G401.6 (cell line): ENCODE data around the gene WFDC2.
"Not testable (repeated sequence)": the region's sequence is repeated elsewhere in the genome, so short reads cannot be mapped to it uniquely, and the experiment has no call there.

ENCODE experiments used
- FAIRE-seq: peaks from 2 replicates; lab custom pipeline; 2012; peaks lifted over from hg19 to GRCh38; lab: Jason Lieb, UNC

WFDC2 gene

DNA sequence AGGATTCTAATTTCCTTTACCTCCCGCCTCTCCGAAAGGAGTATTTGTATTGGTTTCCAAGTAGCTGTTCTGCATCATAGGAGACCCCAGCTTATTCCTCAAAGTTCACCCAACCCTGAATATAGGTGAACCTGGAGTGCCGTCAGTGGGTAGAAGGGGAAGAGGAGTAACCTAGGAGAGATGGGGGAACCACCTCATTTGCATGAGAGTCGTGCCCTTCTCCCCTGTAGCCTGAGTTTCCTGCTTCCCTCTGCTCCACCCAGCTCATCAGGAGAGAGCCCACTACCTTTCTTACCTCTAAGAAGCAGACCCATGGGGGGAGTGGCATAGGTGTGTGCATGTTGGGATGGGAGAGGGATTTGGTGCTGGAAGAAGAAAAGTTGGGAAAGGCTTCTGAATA, 17.3 kb upstream of the WFDC2 start:
- no peak for FAIRE-seq

DNA sequence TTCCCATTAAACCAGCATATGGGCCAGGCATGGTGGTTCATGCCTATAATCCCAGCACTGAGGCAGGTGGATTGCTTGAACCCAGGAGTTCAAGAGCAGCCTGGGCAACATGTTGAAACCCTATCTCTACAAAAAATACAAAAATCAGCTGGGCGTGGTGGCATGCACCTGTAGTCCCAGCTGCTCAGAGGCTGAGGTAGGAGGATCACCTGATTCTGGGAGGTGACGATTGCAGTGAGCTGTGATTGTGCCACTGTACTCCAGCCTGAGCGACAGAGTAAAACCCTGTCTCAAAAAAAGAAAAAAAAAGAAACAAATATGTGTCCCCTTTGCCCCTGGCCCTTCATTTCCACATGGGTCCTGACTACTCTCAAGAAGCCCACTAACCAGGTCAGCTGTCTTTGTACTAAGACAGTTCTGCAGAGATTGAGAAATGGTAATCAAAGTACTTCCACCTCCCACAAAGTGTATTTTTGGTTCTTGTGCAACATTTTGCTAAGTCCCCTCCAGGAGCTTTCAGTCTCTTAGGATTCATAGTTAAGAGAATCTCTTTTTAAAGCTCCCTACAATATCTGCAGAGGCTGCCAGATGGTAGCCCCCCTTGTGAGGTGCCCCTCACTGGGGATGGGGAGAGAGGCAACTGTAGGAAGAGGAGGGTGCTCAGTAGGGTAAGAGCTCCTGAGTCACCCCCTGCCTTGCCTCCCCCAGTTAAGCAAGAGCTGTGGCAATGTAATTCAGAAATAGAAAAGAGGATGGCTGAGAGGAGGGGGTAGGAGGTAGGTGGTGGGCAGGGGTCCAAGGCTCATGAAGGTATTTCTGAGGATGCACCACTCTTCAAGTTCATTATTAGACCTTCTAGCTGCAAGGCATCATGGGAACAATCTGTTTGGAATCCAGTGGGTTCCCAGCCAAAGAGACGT, 16.5 kb upstream of the WFDC2 start:
- no peak for FAIRE-seq

DNA sequence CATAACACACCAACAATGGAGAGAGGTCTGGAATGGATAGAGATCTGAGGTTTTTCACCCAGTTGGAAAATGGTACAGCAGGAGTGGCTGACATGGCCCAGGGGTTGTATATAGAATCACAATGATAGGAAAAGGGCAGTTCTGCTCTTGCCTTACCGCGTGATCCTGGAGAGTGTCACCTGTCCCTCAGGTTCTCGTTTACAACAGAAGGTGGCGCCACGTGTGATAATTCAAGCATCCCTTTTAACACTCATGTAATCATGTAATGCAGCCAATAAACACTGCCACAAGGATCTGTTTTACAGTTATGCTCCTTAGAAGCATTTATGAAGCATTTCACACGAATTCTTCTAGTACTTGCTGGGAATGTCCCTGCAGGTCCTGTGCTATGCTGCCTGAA, 12.9 kb upstream of the WFDC2 start:
- no peak for FAIRE-seq

DNA sequence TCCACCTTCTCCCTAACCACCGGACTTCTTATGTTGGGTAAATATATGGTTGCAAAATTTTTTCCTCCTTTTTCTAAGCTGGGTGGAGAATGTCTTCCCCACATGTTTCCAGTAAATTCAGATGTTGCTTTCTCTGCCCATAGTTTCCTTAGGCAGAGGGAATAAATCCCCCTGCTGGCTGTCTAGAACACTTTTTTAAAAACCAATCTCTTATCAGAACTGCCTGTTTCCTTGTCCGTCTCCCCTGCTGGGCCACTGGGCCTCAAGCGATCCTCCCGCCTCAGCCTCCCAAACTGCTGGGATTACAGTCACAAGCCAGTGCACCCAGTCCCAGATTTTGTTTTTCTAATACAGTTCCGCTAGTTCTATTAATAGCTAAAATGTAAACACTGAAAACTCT, 9.9 kb upstream of the WFDC2 start:
- FAIRE-seq: no peak

DNA sequence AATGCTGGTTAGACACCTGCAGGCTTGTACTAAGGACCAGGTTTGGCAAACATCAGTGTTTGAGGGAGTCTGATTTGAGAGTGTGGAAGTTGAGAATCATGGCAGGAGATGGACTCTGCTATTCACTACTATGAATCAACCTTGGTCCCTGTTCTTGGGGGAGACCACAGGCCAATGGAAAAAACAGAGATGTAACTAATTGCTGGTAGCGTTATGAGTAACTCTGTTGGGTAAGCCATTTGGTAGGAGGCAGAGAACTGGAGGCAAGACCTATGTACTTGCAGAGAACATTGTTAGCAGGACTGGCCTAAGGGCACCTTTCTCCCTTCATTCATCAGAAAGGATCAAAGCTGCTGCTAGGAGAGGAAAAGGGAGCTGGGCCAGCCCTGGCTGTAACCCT, 8.3 kb upstream of the WFDC2 start:
- no peak for FAIRE-seq

DNA sequence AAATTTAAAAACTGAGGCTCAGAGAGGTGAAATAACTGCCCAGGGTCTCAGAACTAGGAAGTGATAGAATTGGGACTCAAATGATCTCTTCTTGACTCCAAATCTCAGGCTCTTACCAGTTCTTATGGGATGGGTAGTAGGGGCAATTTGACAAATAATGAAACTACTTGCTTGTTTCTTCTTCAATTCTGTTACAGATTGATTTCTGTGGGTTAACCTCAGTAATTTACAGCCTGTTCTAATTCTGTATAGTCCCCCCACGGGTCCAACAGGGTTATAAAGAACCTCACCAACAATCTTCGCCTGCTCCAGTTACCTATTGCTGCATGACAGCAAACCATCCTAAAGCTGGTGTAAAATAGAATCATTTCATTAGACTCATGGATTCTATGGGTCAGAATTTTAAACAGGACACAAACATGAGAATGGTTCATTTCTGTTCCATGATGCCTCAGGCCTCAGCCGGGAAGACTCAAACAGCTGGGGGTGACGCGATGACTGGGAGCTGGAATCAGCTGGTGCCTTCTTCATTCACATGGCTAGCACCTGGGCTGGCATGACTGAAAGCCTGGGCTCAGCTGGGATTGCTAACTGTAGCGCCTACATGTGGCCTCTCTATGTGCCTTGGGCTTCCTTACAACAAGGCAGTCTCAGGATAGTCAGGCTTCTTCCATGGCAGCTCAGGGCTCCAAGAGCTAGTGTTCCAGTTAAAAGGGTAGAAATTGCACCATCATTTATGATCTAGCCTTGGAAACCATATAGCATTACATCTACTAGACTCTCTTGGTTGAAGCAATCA, 6.6 kb upstream of the WFDC2 start:
- FAIRE-seq: no peak

DNA sequence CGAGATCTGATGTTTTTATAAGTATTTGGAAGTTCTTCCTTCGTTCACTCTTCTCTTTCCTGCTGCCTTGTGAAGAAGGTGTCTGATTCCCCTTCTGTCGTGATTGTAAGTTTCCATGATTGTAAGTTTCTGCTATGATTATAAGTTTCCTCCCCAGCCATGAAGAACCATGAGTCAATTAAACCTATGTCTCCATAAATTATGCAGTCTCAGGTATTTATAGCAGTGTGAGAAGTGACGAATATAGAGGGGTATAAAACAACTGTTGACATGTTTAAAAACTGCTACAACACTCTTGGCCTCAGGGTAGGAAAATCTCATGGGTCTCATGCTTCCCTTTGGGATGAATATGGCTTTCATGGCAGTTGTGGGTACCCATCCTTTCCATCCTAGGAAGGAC, 5.8 kb upstream of the WFDC2 start:
- no peak for FAIRE-seq

DNA sequence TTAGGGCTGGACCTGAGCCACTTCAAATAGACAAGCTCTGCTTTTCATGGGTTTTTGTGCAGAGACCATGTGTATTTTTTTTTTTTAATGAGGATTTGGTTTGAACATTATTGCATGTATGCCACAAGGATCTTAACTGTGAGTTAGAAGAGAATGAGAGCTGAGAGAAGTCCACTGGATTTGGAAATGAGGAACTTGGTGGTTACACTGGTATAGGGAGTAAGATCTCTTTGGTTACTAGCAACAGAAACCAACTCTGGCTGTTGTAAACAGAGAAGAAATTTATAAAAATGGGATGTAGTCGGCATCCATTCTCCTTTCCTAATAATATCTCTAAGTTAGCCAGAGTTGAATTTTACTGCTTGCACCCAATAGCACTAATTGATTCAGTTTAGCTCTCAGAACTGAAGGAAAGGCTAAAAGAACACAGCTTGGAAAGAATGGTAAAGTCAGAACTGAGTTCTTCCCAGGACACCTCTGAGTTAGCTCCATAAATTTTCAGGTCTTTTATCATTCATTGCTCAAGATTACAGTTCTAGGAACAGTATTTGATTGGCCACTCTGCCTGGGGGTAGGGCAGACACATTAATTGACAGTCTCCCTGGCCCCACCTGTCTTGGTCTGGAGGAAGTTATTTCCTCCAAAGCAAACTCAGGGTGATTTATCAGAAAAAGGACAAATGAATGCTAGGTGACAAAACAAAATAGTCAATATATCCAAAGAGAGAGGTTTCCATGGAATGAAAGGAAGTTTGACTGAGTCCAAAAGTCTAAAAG, 3.9 kb upstream of the WFDC2 start:
- no peak for FAIRE-seq

DNA sequence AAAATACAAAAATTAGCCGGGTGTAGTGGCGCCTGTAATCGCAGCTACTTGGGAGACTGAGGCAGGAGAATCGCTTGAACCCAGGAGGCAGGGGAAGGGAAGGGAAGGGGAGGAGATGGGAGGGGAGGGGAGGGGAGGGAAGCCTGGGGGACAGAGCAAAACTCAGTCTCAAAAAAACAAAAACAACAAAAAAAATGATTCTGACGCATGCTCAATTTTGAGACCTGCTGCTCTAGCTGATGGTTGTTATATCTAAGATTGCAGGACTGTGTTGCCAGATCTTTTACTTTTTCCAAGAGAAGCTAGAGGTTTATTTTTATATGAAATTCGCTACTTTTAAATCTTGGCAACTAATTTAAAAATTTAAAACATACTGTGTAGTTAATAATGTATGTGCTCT, 2.4 kb upstream of the WFDC2 start:
- no peak for FAIRE-seq

DNA sequence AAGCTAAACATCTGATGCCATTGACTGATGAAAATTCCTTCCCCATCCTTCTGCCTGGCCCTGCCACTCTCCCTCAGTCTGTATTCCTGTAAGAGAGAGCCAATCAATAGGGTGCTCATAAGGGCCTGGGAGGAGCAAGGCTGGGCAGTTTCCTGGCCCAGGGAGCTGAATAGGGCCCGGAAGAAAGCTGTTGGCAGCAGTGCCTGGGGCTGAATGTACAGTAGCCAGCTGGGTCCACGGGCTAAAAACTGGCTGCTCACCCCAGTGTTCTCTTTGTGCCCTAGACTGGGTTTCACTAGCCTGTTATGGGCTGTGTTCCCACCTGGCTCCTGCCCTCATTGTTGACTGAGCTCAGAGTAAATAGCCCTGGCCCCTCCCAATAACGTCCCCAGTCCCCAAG, 1.7 kb upstream of the WFDC2 start:
- FAIRE-seq: no peak

DNA sequence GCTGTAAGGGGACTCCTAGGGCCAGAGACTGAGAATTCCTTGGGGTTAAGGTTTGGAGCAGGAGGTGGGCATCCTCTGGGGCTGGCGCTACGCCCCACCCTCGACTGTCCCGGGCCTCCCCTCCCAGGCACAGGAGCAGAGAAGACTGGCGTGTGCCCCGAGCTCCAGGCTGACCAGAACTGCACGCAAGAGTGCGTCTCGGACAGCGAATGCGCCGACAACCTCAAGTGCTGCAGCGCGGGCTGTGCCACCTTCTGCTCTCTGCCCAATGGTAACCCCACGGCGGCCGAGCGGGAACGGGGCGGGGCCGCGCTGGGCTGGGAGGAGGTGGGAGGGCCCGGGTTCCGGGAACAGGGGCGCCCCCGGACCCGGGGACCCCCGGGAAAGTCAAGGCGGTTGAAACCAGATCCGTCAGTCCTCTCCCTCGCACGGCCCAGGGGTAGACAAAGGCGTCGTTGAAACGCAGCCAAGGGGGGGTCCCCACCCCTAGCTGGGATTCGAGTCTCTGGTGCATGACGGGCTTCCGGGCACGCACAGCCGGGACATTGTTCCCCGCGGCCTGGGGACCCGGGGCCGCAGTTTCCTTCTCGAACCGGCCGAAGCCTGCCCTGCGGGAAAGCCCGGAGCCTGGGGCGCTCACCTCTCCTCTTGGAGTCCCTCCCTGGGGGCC, 844 bp downstream of the WFDC2 start:
- no peak for FAIRE-seq

DNA sequence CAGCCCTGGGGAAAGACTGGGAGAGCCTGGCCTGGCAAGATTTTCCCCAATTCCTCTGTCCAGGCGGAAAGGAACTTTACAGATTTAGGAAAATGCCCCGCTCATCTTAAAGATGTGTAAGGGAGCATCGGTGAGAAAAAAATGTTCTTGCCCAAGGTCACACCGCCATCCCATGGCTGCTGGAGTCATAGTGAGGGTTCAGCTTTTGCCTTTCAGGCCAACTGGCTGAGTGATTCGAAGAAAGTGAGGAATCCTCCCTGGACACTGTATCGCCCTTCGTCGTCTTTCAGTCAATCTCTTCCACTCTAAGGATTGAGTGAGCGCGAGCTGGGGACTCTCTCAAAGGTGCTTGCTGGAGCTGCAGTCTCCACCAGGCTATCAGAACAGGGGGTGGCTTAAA, 1.4 kb downstream of the WFDC2 start:
- no peak for FAIRE-seq

DNA sequence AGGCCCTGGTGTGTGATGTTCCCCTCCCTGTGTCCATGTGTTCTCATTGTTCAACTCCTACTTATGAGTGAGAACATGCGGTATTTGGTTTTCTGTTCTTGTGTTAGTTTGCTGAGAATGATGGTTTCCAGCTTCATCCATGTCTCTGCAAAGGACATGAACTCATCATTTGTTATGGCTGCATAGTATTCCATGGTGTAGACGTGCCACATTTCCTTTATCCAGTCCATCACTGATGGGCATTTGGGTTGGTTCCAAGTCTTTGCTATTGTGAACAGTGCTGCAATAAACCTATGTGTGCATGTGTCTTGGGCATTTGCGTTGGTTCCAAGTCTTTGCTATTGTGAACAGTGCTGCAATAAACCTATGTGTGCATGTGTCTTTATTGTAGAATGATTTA, 2.7 kb downstream of the WFDC2 start:
- FAIRE-seq: not testable (repeated sequence)

DNA sequence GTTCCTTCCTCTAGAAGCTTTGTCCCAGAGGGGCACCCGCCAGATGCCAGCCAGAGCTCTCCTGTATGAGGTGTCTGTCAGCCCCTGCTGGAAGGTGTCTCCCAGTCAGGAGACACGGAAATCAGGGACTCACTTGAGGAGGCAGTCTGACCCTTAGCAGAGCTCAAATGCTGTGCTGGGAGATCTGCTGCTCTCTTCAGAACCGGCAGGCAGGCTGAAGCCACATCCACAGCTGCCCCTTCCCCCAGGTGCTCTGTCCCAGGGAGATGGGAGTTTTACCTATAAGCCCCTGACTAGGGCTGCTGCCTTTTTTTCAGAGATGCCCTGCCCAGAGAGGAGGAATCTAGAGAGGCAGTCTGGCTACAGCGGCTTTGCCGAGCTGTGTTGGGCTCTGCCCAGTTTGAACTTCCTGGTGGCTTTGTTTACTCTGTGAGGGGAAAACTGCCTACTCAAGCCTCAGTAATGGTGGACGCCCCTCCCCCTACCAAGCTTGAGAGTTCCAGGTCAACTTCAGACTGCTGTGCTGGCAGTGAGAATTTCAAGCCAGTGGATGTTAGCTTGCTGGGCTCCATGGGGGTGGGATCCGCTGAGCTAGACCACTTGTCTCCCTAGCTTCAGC, 8.1 kb downstream of the WFDC2 start:
- not testable (repeated sequence) for FAIRE-seq

DNA sequence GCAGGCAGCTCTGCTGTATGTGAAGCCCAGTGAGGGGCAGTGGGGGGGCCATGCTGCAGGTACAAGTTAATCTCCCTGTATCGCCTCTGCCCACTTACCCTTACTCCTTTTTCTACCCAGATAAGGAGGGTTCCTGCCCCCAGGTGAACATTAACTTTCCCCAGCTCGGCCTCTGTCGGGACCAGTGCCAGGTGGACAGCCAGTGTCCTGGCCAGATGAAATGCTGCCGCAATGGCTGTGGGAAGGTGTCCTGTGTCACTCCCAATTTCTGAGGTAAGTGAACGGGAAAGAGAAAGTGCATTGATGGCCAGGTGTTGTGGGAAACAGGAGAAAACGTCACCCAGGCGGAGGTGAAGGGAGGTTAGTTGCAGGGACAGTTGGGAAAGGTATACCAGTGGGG, 10.3 kb downstream of the WFDC2 start:
- FAIRE-seq: no peak

DNA sequence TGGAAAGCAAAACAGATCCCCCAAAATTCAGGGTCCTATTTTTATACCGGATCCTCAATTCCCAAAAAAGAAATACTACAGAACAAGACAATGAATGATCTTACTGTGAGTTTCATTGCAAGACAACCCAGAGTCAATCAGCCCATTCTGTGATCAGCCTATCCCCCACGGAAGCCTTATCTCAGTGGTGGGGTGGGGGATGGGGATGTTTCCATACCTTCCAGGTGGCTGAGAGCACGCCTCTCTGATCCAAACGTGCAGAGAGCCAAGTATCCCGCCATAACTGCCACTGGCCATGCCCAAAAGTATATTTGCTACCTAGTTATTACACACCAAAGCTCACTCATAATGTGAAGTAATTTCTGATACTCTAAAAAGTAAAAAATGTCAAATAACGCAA, 15.1 kb downstream of the WFDC2 start:
- FAIRE-seq: no peak

DNA sequence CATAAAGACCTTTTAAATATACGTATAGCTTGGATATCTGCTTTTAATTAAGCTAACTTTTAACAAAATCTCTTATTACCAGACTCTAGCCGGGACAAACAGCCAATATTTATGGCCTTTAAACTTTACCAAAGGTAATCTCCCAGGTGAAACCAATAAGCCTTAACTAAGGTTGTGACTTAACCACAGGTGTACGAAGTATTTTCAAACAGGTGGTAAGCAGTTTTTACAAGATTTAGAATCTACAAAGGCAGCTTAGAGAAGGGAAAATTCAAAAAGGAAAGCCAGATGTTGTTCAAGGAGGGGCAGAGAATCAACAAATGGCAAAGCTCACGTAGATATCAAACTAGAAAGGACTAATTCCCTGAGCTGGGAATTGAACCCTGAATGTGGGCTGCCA, 15.8 kb downstream of the WFDC2 start:
- no peak for FAIRE-seq

DNA sequence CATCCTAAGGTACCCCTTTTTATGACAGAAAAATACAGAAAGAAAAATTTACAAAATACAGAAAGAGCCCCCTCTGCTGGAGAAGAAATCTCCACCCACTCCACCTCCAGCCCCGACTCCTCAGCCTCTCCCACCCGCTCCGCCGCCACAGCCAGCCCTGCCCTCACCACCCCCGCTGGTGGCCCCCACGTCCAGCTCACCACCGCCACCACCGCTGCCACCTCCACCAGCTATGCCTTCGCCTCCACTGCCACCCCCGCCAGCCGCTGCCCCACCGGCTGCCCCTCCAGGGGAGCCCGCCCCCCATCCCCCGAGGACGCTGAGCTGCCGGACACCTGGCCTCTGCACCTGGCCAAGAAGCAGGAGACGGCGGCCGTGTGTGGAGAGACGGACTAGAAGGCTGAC, 17.7 kb downstream of the WFDC2 start:
- no peak for FAIRE-seq

DNA sequence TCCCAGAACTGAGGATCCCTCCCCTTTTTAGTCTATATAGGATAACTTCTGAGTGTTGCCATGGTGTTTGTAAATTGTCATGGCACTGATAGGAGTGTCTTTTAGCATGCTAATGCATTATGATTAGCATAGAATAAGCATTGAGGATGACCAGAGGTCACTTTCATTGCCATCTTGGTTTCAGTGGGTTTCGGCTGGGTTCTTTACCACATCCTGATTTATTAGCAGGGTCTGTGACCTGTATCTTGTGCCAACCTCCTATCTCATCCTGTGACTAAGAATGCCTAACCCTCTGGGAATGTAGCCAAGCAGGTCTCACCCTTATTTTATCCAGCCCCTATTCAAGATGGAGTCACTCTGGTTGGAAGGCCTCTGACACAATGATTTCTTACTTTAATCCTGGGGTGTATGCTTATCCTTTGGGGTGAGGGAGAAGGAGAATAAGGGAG, 19.6 kb downstream of the WFDC2 start:
- FAIRE-seq: no peak

DNA sequence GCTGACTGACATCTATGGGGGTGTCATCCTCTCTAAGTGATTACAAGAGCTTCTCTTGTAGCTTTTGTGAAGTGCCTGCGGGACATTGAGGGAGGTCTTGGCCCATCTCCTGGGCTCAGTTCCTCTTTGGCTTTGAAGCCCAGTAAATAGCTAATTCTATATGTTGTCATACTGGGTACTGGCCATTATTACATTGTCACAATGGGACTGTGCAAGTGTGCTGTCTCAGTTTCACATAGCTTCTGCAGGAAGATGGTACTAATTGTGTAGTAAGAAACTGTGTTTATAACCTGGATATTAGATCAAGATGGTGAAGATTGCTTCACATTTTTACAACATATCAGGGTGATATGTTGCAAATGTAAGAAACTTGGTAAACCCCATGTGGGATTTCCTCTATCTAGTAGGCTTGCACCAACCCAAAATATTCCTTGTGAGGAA, 26.0 kb downstream of the WFDC2 start:
- FAIRE-seq: no peak

DNA sequence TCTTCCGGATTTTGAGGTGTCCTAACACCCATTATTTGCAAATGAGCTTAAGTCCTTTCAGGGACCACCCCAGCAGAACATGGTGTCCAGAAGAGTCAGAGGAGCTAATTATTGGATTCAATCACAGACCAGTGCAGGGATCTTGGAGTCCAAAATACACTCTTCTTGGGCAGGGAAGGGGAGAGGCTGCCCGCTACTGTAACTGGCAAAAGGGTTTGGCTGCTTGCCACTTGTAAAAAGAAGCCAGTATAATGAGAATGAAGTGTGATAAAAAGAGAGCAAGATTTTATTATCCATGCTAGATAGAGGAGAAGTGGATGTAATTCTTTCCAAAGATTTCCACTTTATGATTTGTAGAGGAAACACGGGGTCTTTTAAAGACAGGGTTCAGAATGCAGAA, 26.6 kb downstream of the WFDC2 start:
- no peak for FAIRE-seq
